Stimulated activated CD8-positive, alpha-beta memory T cell treated with anti-CD3 and anti-CD28 coated beads, Interleukin-12 subunit alpha, Interleukin-12 subunit beta, amount 100 ng/mL, for 24 hours (primary cell): ENCODE results near the gene TBC1D5.

Source experiments
- DNase-seq: peaks from one replicate; pipeline ENCODE4 v3.0.0-alpha.2; 2020; ENCODE audit errors: extremely low read depth

The TBC1D5 gene

GRCh38 chr3:17179381-17180205, 562.8 kb downstream of the TBC1D5 start:
- DNase-seq, result no peak

GRCh38 chr3:17176757-17177156, 565.7 kb downstream of the TBC1D5 start:
- DNase-seq, result no peak

GRCh38 chr3:17175187-17175807, 567.1 kb downstream of the TBC1D5 start:
- DNase-seq, result no peak

- no peak for DNase-seq
These were observed 576.1 kb downstream of the TBC1D5 start for GRCh38 chr3:17166369-17166768.

GRCh38 chr3:17162116-17162515, 580.3 kb downstream of the TBC1D5 start:
- DNase-seq, result no peak

GRCh38 chr3:17160597-17160996, 581.8 kb downstream of the TBC1D5 start:
- no peak for DNase-seq

GRCh38 chr3:17158941-17159682, 583.3 kb downstream of the TBC1D5 start:
- DNase-seq, result no peak

- DNase-seq, result no peak
These were observed 584.7 kb downstream of the TBC1D5 start for GRCh38 chr3:17157713-17158112.

GRCh38 chr3:17156864-17157263, 585.6 kb downstream of the TBC1D5 start:
- DNase-seq, result no peak

GRCh38 chr3:17155951-17156350, 586.5 kb downstream of the TBC1D5 start:
- no peak for DNase-seq

GRCh38 chr3:17154941-17155340, 587.5 kb downstream of the TBC1D5 start:
- DNase-seq, result no peak

GRCh38 chr3:17154221-17154620, 588.2 kb downstream of the TBC1D5 start:
- DNase-seq, result no peak

- no peak for DNase-seq
These were observed 589.2 kb downstream of the TBC1D5 start for GRCh38 chr3:17153209-17153608.

- DNase-seq, result peak; percentile 60
These were observed 590.6 kb downstream of the TBC1D5 start for GRCh38 chr3:17151598-17152373.

GRCh38 chr3:17149076-17149475, 593.4 kb downstream of the TBC1D5 start:
- no peak for DNase-seq

- no peak for DNase-seq
These were observed 597.8 kb downstream of the TBC1D5 start for GRCh38 chr3:17144665-17144993.

- DNase-seq, result no peak
These were observed 598.4 kb downstream of the TBC1D5 start for GRCh38 chr3:17143893-17144664.

GRCh38 chr3:17142516-17142915, 599.9 kb downstream of the TBC1D5 start:
- no peak for DNase-seq

- DNase-seq, result no peak
These were observed 600.7 kb downstream of the TBC1D5 start for GRCh38 chr3:17141699-17142098.

- DNase-seq, result no peak
These were observed 601.5 kb downstream of the TBC1D5 start for GRCh38 chr3:17140670-17141505.
